ENCODE measurements around the gene C6orf132. TPM values are rescaled to one million over a fixed set of nuclear protein-coding genes. Genes with fewer than 3 reads are reported as not detected.
"Not testable (repeated sequence)": the region's sequence is repeated elsewhere in the genome, so short reads cannot be mapped to it uniquely, and the experiment has no call there.

Gene C6orf132
- total and polyA plus RNA-seq, 2 experiments from 2014 or later = 22.2 to 40.9 TPM

DNA sequence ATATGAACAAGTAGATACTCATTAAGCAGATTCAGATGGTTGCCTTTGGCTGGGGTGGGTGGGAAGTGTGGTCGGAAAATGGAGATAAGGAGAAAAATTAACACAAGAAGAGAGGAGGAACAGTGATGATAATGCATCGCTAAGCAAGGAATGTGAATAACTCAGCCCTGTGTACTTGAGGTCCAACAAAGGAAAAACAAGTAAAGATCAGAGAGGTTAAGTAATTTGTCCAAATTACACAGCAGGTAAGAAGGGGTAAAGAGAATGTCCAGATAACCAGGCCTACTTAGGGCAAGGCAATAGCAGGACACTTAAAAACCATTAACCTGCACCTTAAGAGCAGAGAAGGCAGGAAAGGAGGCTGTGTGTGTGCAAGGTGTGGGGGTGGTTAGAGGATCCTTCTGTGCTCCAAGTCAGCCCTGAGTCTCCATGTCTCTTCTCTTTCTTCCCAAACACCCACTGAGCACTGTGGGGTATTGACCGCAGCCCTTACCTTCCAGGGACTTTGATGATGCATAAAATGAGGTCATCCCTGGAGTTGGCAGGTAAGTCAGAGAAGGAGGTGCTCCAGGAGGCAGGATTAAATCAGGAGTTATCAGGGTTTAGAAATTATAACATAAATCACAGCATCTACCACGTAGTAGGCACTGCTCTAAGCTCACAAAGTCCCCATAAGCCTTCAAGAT, 10.3 kb upstream of the C6orf132 start:
- not testable (repeated sequence) for H3K27me3 ChIP-seq (ENCODE audit: insufficient read depth); DNase-seq (ENCODE audit: low spot score); H3K36me3 ChIP-seq (ENCODE audit: insufficient read depth); H3K4me2 ChIP-seq; H2AFZ ChIP-seq; H3F3A ChIP-seq (replicated peaks; ENCODE audit: low read depth); H3K4me3 Mint-ChIP-seq; H3K4me3 ChIP-seq; H3K9me3 Mint-ChIP-seq; H3K9me2 ChIP-seq (ENCODE audit: insufficient read depth); H3K79me2 ChIP-seq (replicated peaks; ENCODE audit: insufficient read depth); H4K20me1 ChIP-seq (replicated peaks; ENCODE audit: insufficient read depth); ATAC-seq; H3K36me3 Mint-ChIP-seq (ENCODE audit: low read depth); H3K27ac ChIP-seq (ENCODE audit: low read depth); H3K27ac Mint-ChIP-seq
- H3K27me3 Mint-ChIP-seq (ENCODE audit: insufficient read depth, low read depth, poor library complexity) = peaks cover 16% of the 10 kb centered on the region
- peaks cover 24% of the 10 kb centered on the region for H3K4me1 Mint-ChIP-seq
- H3K4me1 ChIP-seq (ENCODE audit: insufficient read depth) = peaks cover 15% of the 10 kb centered on the region

DNA sequence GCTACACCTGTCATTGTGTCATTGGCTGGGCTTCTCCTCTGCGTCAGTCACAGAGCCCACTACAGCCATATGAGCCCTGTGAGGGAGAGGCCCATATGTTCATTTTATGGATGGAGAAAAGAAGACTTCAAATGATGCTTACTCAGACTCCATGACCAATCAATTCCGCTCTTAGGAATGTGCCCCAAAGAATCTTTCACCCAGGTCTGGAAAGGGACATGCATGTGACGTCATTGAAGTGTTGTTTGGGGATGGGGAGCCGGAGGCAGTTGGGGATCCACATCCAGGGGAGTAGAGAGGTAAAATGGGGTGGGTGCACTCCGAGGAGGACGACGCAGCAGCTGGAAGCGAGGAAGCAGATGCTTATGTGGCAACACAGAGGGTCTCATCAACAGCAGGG, 9.6 kb upstream of the C6orf132 start:
- H3K27me3 ChIP-seq (ENCODE audit: insufficient read depth) = no peaks in the 10 kb centered on the region
- Mint-ChIP-seq H3K27me3 (ENCODE audit: insufficient read depth, low read depth, poor library complexity) (peaks cover 16% of the 10 kb centered on the region), H3K9me3 (no peaks in the 10 kb centered on the region), H3K27ac (no peak overlapping the region), H3K4me1 (peaks cover 22% of the 10 kb centered on the region), H3K4me3 (no peak overlapping the region), H3K36me3 (ENCODE audit: low read depth) (no peaks in the 10 kb centered on the region)
- DNase-seq (ENCODE audit: low spot score) (peak; percentile 36), ATAC-seq (no peak)
- H3K27ac ChIP-seq (ENCODE audit: low read depth) = no peak overlapping the region
- no peaks in the 10 kb centered on the region; the same call in 1 of the 2 replicates for H3F3A ChIP-seq (replicated peaks; ENCODE audit: low read depth)
- peaks cover 15% of the 10 kb centered on the region for H3K4me1 ChIP-seq (ENCODE audit: insufficient read depth)
- H3K4me3 ChIP-seq = no peak overlapping the region
- H2AFZ ChIP-seq = no peak overlapping the region
- H3K36me3 ChIP-seq (ENCODE audit: insufficient read depth) = no peaks in the 10 kb centered on the region
- H3K79me2 ChIP-seq (replicated peaks; ENCODE audit: insufficient read depth) = no peaks in the 10 kb centered on the region
- H3K4me2 ChIP-seq = no peak overlapping the region
- H4K20me1 ChIP-seq (replicated peaks; ENCODE audit: insufficient read depth) = no peaks in the 10 kb centered on the region
- H3K9me2 ChIP-seq (ENCODE audit: insufficient read depth) = no peaks in the 10 kb centered on the region
- TF ChIP-seq EZH2 (IDR thresholded peaks at IDR 0.05; ENCODE audit: low read depth, unreplicated experiment) (no peak), EZH2phosphoT487 (IDR thresholded peaks at IDR 0.05; ENCODE audit: unreplicated experiment) (no peak), CREB1 (CRISPR knock-in tag; IDR thresholded peaks at IDR 0.05; ENCODE audit: low read depth) (no peak), ZNF331 (CRISPR knock-in tag; IDR thresholded peaks at IDR 0.05; ENCODE audit: low read depth) (no peak)
- TF ChIP-seq, protein P1, sequence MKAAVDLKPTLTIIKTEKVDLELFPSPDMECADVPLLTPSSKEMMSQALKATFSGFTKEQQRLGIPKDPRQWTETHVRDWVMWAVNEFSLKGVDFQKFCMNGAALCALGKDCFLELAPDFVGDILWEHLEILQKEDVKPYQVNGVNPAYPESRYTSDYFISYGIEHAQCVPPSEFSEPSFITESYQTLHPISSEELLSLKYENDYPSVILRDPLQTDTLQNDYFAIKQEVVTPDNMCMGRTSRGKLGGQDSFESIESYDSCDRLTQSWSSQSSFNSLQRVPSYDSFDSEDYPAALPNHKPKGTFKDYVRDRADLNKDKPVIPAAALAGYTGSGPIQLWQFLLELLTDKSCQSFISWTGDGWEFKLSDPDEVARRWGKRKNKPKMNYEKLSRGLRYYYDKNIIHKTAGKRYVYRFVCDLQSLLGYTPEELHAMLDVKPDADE (IDR thresholded peaks at IDR 0.05) = no peak

GRCh38 chr6:42150254-42150653, 7.8 kb upstream of the C6orf132 start:
- Mint-ChIP-seq H3K36me3 (ENCODE audit: low read depth) (no peaks in the 10 kb centered on the region), H3K4me3 (no peak overlapping the region), H3K27me3 (ENCODE audit: insufficient read depth, low read depth, poor library complexity) (peaks cover 18% of the 10 kb centered on the region), H3K9me3 (no peaks in the 10 kb centered on the region), H3K4me1 (peaks cover 14% of the 10 kb centered on the region), H3K27ac (no peak overlapping the region)
- DNase-seq (ENCODE audit: low spot score) (no peak), ATAC-seq (no peak)
- Histone ChIP-seq H3K36me3 (ENCODE audit: insufficient read depth) (no peaks in the 10 kb centered on the region), H3F3A (replicated peaks; ENCODE audit: low read depth) (no peaks in the 10 kb centered on the region; the same call in 1 of the 2 replicates), H3K9me2 (ENCODE audit: insufficient read depth) (no peaks in the 10 kb centered on the region), H3K4me2 (no peak overlapping the region), H3K79me2 (replicated peaks; ENCODE audit: insufficient read depth) (no peaks in the 10 kb centered on the region), H3K4me1 (ENCODE audit: insufficient read depth) (peaks cover 7% of the 10 kb centered on the region), H3K27ac (ENCODE audit: low read depth) (no peak overlapping the region), H2AFZ (no peak overlapping the region), H4K20me1 (replicated peaks; ENCODE audit: insufficient read depth) (no peaks in the 10 kb centered on the region), H3K4me3 (no peak overlapping the region), H3K27me3 (ENCODE audit: insufficient read depth) (no peaks in the 10 kb centered on the region)
- TF ChIP-seq, protein P1 (IDR thresholded peaks at IDR 0.05) = no peak
- TF ChIP-seq EZH2 (IDR thresholded peaks at IDR 0.05; ENCODE audit: low read depth, unreplicated experiment) (no peak), CREB1 (CRISPR knock-in tag; IDR thresholded peaks at IDR 0.05; ENCODE audit: low read depth) (no peak), ZNF331 (CRISPR knock-in tag; IDR thresholded peaks at IDR 0.05; ENCODE audit: low read depth) (no peak), EZH2phosphoT487 (IDR thresholded peaks at IDR 0.05; ENCODE audit: unreplicated experiment) (no peak), CTCF (conservative IDR thresholded peaks at IDR 0.05; ENCODE audit: low read depth in 2 of 2) (no peak), JUNB (IDR thresholded peaks at IDR 0.05; ENCODE audit: unreplicated experiment) (no peak)
- TF ChIP-seq, protein P2, sequence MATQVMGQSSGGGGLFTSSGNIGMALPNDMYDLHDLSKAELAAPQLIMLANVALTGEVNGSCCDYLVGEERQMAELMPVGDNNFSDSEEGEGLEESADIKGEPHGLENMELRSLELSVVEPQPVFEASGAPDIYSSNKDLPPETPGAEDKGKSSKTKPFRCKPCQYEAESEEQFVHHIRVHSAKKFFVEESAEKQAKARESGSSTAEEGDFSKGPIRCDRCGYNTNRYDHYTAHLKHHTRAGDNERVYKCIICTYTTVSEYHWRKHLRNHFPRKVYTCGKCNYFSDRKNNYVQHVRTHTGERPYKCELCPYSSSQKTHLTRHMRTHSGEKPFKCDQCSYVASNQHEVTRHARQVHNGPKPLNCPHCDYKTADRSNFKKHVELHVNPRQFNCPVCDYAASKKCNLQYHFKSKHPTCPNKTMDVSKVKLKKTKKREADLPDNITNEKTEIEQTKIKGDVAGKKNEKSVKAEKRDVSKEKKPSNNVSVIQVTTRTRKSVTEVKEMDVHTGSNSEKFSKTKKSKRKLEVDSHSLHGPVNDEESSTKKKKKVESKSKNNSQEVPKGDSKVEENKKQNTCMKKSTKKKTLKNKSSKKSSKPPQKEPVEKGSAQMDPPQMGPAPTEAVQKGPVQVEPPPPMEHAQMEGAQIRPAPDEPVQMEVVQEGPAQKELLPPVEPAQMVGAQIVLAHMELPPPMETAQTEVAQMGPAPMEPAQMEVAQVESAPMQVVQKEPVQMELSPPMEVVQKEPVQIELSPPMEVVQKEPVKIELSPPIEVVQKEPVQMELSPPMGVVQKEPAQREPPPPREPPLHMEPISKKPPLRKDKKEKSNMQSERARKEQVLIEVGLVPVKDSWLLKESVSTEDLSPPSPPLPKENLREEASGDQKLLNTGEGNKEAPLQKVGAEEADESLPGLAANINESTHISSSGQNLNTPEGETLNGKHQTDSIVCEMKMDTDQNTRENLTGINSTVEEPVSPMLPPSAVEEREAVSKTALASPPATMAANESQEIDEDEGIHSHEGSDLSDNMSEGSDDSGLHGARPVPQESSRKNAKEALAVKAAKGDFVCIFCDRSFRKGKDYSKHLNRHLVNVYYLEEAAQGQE (IDR thresholded peaks at IDR 0.05; ENCODE audit: unreplicated experiment) = no peak
